ENCODE results near the gene KLF8. TPM values are rescaled to one million over a fixed set of nuclear protein-coding genes. Genes with fewer than 3 reads are reported as not detected.

KLF8 gene
- total RNA-seq, 2 experiments from 2014 or later = 4.9 to 5.4 TPM

- Mint-ChIP-seq H3K27me3 (no peaks in the 10 kb centered on the region), H3K4me3 (peak overlapping the region; percentile 70), H3K4me1 (peaks cover 20% of the 10 kb centered on the region), H3K27ac (peak overlapping the region; percentile 25), H3K36me3 (ENCODE audit: low read depth) (no peaks in the 10 kb centered on the region), H3K9me3 (ENCODE audit: low read depth) (no peaks in the 10 kb centered on the region)
- ChIA-PET CTCF (interaction anchor here (0.5 to 1.1 kb wide), 5 partner anchors 9 to 585 kb away, joined by 3 to 5 read pairs (median 3); no protein-coding TSS in a partner anchor), POLR2A (no interaction called here)
- peak; percentile 50 for DNase-seq
- intact Hi-C loops (cut with DNase I, micrococcal nuclease) = loop anchor here (2.0 to 5.0 kb wide), 2 partner anchors 325 to 516 kb away; partner anchors contain the start of gene RRAGB (in 1 of the 2)
- ATAC-seq = peak; percentile 70
Observed at GRCh38 chrX:56233682-56234081, 1.5 kb downstream of the KLF8 start.

DNA sequence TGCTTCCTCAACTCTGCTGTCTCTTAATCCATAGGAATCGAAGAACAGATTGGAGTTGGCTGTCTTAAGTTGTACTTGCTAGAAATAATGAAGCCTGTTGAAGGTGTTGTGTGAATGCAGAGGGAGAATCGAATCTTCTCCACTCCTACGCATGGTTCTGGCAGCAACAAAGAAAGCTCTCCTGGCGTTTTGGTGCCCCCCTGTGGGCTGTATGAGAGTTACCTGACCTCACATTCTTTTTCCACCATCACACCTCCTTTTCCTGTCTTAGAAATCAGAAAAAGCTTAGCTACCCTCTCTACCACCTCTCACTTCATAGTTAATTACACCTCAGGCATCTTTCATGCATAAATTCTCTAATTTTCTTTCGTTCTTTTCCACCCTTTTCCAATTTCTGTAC is 16.3 kb downstream of the KLF8 start:
- Mint-ChIP-seq H3K4me1 (peaks cover 10% of the 10 kb centered on the region), H3K4me3 (no peak overlapping the region), H3K9me3 (ENCODE audit: low read depth) (no peaks in the 10 kb centered on the region), H3K27me3 (no peaks in the 10 kb centered on the region), H3K36me3 (ENCODE audit: low read depth) (no peaks in the 10 kb centered on the region), H3K27ac (no peak overlapping the region)
- DNase-seq = peak; percentile 76
- intact Hi-C loops (cut with DNase I, micrococcal nuclease) = loop anchor here (1.0 to 10.0 kb wide), 4 partner anchors 406 to 1114 kb away; no protein-coding TSS in a partner anchor
- ChIA-PET CTCF (interaction anchor here (0.7 to 1.6 kb wide), 6 partner anchors 9 to 1357 kb away, joined by 3 to 8 read pairs (median 4); no protein-coding TSS in a partner anchor), POLR2A (no interaction called here)
- ATAC-seq = peak; percentile 57

DNA sequence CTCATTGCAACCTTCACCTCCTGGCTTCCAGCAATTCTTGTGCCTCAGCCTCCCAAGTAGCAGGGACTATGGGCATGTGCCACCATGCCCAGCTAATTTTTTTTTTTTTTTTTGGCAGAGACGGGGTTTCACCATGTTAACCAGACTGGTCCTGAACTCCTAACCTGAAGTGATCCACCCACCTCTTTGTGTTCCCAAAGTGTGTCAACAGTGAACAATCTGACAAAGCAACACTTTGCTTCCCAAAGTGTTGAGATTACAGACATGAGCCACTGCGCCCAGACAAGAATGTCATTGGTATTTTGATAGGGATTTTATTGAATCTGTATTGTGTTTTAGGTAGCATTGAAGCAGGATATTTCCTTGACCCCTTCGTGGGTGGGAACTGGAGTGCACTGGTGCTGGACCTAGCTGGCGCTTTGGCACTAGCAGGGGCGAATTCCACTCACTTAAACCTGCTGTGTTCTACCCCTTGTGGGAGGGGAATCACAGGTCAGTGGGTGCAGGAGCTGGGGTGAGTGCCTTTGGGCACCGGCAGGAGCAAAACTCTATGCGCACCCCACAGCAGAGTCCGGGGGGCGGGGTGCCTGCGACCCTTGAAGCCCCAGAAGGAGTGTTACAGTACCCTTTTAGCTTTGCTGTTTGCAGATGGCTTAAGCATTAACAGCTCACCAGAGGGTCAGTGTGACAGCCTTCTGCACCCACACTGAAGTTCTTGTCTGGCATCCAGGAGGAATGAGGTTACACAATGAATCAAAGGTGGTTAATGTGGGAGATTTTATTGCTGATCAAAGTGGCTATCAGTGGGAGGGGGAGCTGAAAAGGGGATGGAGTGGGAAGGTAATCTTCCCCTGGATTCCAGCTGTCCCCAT is 21.9 kb downstream of the KLF8 start:
- intact Hi-C loops (cut with DNase I, micrococcal nuclease) = no loop called here
- no peaks in the 10 kb centered on the region for H3K9me3 Mint-ChIP-seq (ENCODE audit: low read depth)
- H3K36me3 Mint-ChIP-seq (ENCODE audit: low read depth) = no peaks in the 10 kb centered on the region
- ChIA-PET POLR2A (no interaction called here), CTCF (no interaction called here)
- no peak for DNase-seq
- no peak overlapping the region for H3K27ac Mint-ChIP-seq
- H3K4me3 Mint-ChIP-seq = no peak overlapping the region
- H3K27me3 Mint-ChIP-seq = no peaks in the 10 kb centered on the region
- no peaks in the 10 kb centered on the region for H3K4me1 Mint-ChIP-seq
- no peak for ATAC-seq

GRCh38 chrX:56268888-56269287 is 36.7 kb downstream of the KLF8 start:
- CTCF ChIA-PET = no interaction called here
- no peak overlapping the region for H3K27ac Mint-ChIP-seq
- H3K9me3 Mint-ChIP-seq (ENCODE audit: low read depth) = no peaks in the 10 kb centered on the region
- no peaks in the 10 kb centered on the region for H3K36me3 Mint-ChIP-seq (ENCODE audit: low read depth)
- H3K4me3 Mint-ChIP-seq = no peak overlapping the region
- intact Hi-C loops (cut with DNase I, micrococcal nuclease) = no loop called here
- ATAC-seq = peak; percentile 85
- DNase-seq = no peak
- no peaks in the 10 kb centered on the region for H3K27me3 Mint-ChIP-seq
- peaks cover 8% of the 10 kb centered on the region for H3K4me1 Mint-ChIP-seq
- POLR2A ChIA-PET = no interaction called here

DNA sequence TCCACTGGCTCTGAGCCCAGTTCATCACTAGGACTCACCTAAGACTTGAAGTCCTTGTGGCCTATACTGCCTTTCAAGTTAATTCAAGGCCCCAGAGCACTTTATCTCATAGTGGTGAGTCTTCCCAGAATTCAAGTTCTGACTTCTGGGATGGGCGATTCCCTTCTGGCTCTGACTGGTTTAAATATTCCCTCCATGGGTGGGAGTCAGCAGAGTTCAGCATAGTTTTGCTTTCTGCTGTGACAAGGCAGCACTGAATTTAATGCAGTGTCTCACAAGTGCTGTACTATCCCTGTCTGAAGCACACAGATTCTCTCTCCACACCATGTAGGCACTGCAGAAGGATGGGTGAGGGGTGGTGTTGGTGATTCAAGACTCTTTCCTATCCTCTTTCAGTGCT is 46.5 kb downstream of the KLF8 start:
- Mint-ChIP-seq H3K27me3 (no peaks in the 10 kb centered on the region), H3K4me1 (peaks cover 6% of the 10 kb centered on the region), H3K9me3 (ENCODE audit: low read depth) (no peaks in the 10 kb centered on the region), H3K4me3 (no peak overlapping the region), H3K27ac (no peak overlapping the region), H3K36me3 (ENCODE audit: low read depth) (no peaks in the 10 kb centered on the region)
- intact Hi-C loops (cut with DNase I, micrococcal nuclease) = no loop called here
- POLR2A ChIA-PET = no interaction called here
- CTCF ChIA-PET = interaction anchor here (0.7 kb wide), 1 partner anchor 448 kb away, joined by 3 read pairs; no protein-coding TSS in a partner anchor
- no peak for DNase-seq
- no peak for ATAC-seq

DNA sequence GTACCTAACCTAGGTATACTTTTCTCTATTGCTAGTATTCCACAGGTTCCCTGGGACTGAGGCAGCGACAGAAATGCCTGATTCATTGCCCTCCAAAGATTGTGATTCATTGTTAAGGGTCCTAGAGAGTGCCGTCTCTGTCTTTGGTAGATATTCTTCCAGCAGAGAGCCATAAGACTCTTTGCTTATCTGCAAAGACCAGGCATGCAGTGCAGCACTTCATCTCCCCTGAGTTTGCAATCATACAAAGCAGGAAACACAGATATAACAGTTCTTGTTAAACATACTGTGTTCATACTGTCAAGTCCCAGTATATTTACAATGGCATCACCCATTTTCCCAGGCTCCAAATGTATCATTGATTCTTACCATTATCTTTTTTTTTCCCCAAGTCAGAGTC is 47.7 kb downstream of the KLF8 start:
- Mint-ChIP-seq H3K4me1 (peaks cover 6% of the 10 kb centered on the region), H3K4me3 (no peak overlapping the region), H3K36me3 (ENCODE audit: low read depth) (no peaks in the 10 kb centered on the region), H3K27ac (no peak overlapping the region), H3K27me3 (no peaks in the 10 kb centered on the region), H3K9me3 (ENCODE audit: low read depth) (no peaks in the 10 kb centered on the region)
- ATAC-seq (no peak), DNase-seq (no peak)
- ChIA-PET CTCF (no interaction called here), POLR2A (no interaction called here)
- intact Hi-C loops (cut with DNase I, micrococcal nuclease) = loop anchor here in 1 of 2 experiments (5.0 kb wide), 1 partner anchor 282 kb away; the partner anchor contains the start of gene UBQLN2

DNA sequence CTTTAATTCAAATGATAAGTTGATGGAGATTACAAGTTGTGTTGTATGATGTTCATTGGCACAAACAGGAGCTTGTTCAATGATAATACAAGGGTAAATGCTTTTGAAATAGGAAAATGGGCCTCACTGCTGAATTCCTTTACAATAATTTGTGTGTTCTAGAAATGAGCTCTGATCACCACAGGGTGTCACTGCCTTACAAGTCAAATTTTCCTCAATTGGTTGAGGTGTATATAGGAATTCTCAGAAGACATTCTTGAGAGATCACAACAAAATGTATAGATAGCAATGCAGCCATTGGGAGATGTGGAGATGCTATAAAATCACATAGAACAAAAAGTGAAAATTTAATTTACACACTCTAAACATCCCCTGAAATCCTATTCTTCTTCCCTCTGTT is 49.6 kb downstream of the KLF8 start:
- no peak overlapping the region for H3K27ac Mint-ChIP-seq
- DNase-seq (no peak), ATAC-seq (no peak)
- no peaks in the 10 kb centered on the region for H3K27me3 Mint-ChIP-seq
- ChIA-PET CTCF (interaction anchor here (0.7 to 3.1 kb wide), 3 partner anchors 74 to 452 kb away, joined by 3 to 33 read pairs (median 7); partner anchors contain the start of gene NBDY), POLR2A (no interaction called here)
- peaks cover 6% of the 10 kb centered on the region for H3K4me1 Mint-ChIP-seq
- H3K36me3 Mint-ChIP-seq (ENCODE audit: low read depth) = no peaks in the 10 kb centered on the region
- H3K4me3 Mint-ChIP-seq = no peak overlapping the region
- H3K9me3 Mint-ChIP-seq (ENCODE audit: low read depth) = no peaks in the 10 kb centered on the region
- intact Hi-C loops (cut with DNase I, micrococcal nuclease) = loop anchor here (1.0 to 5.0 kb wide), 3 partner anchors 281 to 451 kb away; partner anchors contain the start of gene UBQLN2 (in 1 of the 2)

- Mint-ChIP-seq H3K27ac (no peak overlapping the region), H3K36me3 (ENCODE audit: low read depth) (no peaks in the 10 kb centered on the region), H3K4me1 (peaks cover 6% of the 10 kb centered on the region), H3K27me3 (no peaks in the 10 kb centered on the region), H3K9me3 (ENCODE audit: low read depth) (no peaks in the 10 kb centered on the region), H3K4me3 (no peak overlapping the region)
- intact Hi-C loops (cut with DNase I, micrococcal nuclease) = loop anchor here in 1 of 2 experiments (5.0 kb wide), 1 partner anchor 278 kb away; the partner anchor contains the start of gene UBQLN2
- POLR2A ChIA-PET = no interaction called here
- ATAC-seq = no peak
- CTCF ChIA-PET = no interaction called here
- no peak for DNase-seq
Observed at GRCh38 chrX:56284269-56284668, 52.1 kb downstream of the KLF8 start.

GRCh38 chrX:56288608-56289007 is 56.5 kb downstream of the KLF8 start:
- intact Hi-C loops (cut with DNase I, micrococcal nuclease) = no loop called here
- Mint-ChIP-seq H3K4me1 (no peaks in the 10 kb centered on the region), H3K27me3 (no peaks in the 10 kb centered on the region), H3K4me3 (no peak overlapping the region), H3K27ac (no peak overlapping the region), H3K9me3 (ENCODE audit: low read depth) (no peaks in the 10 kb centered on the region), H3K36me3 (ENCODE audit: low read depth) (no peaks in the 10 kb centered on the region)
- CTCF ChIA-PET = no interaction called here
- no peak for ATAC-seq
- no peak for DNase-seq
- POLR2A ChIA-PET = no interaction called here

DNA sequence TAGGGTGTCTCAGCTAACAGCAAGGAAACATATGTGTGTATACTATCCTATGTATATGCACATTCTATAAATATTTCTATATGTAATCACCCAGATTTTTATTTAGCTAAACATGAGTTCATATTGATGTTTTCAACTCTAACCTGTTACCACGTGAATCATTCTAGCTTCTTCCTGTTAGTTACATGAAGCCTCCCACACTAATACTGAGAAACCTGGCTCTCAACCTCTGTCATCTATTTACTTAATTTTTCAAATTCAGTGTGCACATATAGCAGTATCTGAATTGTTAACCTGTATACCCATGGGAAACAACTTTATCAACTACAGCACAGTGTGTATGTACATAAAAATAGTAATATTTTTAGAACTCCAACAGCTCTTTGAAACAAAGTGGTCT is 57.3 kb downstream of the KLF8 start:
- Mint-ChIP-seq H3K4me1 (no peaks in the 10 kb centered on the region), H3K36me3 (ENCODE audit: low read depth) (no peaks in the 10 kb centered on the region), H3K9me3 (ENCODE audit: low read depth) (peaks cover 2% of the 10 kb centered on the region), H3K27me3 (no peaks in the 10 kb centered on the region), H3K27ac (no peak overlapping the region), H3K4me3 (no peak overlapping the region)
- DNase-seq (no peak), ATAC-seq (peak; percentile 26)
- POLR2A ChIA-PET = no interaction called here
- intact Hi-C loops (cut with DNase I, micrococcal nuclease) = no loop called here
- CTCF ChIA-PET = no interaction called here

DNA sequence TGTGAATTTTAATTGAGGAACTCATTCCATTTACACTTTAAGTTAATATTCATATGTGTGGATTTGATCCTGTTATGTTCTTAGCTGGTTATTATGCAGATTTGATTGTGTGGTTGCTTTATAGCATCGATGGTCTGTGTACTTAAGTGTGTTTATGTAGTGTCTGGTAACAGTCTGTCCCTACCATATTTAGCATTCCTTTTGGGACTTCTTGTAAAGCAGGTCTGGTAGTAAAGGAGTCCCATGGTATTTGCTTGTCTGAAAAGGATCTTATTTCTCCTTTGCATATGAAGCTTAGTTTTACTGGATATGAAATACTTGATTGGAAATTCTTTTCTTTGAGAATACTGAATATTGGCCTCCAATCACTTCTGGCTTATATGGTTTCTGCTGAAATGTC is 76.6 kb downstream of the KLF8 start:
- ChIA-PET CTCF (no interaction called here), POLR2A (no interaction called here)
- DNase-seq = no peak
- no peak for ATAC-seq
- Mint-ChIP-seq H3K4me1 (no peaks in the 10 kb centered on the region), H3K9me3 (ENCODE audit: low read depth) (peaks cover 2% of the 10 kb centered on the region), H3K27ac (no peak overlapping the region), H3K27me3 (no peaks in the 10 kb centered on the region), H3K4me3 (no peak overlapping the region), H3K36me3 (ENCODE audit: low read depth) (peaks cover 5% of the 10 kb centered on the region)
- intact Hi-C loops (cut with DNase I, micrococcal nuclease) = no loop called here

DNA sequence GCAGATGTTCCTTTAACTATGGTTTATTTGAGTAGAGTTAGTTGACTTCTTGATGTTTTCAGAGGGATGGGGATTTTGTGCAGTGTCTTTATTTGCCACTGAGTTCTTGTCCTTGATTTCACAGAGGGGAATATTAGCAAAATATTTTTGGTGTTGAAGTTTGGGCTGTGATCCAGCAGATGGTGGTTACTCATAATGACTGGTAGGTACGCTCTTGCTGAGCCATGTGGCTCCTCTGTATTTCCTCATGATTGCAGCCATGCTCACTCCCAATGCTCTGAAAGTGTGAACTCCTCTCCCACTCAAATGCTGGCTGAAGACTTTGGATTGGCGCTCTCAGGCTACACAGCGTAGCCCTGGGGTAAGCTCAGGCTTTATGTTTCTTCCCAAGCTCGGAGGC is 77.7 kb downstream of the KLF8 start:
- intact Hi-C loops (cut with DNase I, micrococcal nuclease) = no loop called here
- ATAC-seq = no peak
- ChIA-PET POLR2A (no interaction called here), CTCF (no interaction called here)
- Mint-ChIP-seq H3K36me3 (ENCODE audit: low read depth) (peaks cover 5% of the 10 kb centered on the region), H3K4me1 (no peaks in the 10 kb centered on the region), H3K27me3 (no peaks in the 10 kb centered on the region), H3K4me3 (no peak overlapping the region), H3K27ac (no peak overlapping the region), H3K9me3 (ENCODE audit: low read depth) (peaks cover 2% of the 10 kb centered on the region)
- no peak for DNase-seq

Data from activated CD4-positive, alpha-beta T cell treated with anti-CD3 and anti-CD28 coated beads for 36 hours (primary cell).